ENCODE results near the gene MSH5.

MSH5 gene

DNA sequence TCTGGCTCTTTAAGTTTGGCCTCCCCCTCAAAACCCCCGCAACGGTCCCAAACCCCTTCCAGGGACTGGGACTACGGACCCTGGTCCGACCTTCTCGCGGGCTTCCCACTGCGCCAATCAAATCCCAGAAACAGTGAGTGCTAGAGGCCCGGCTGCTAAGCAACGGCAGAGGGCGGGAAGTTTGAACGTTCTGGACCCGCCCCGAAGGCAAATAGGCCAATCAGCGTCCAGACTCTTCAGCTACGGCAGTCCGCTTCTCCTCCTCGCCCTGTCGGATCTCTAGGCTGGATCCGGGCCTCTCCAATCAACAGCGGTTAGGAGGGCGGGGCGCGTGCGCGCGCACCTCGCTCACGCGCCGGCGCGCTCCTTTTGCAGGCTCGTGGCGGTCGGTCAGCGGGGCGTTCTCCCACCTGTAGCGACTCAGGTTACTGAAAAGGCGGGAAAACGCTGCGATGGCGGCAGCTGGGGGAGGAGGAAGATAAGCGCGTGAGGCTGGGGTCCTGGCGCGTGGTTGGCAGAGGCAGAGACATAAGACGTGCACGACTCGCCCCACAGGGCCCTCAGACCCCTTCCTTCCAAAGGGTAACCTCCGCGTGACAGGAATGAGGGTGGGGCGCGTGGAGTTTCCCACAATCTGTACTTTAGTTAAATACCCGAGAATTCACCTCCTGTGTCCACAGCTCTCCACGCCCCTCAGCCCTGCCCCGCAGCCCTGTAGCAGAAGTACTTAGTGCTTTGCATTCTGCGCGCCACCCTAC lies at the start of gene MSH5:
MSH5 (plus strand) TSS at position 367 of the 758 bp plus-strand sequence. CDS start 462 bp downstream, outside the sequence.
- H3K9ac ChIP-seq (ENCODE audit: low read length): peak within 1 kb of the TSS; percentile 82
- H3K4me1 ChIP-seq (ENCODE audit: control insufficient read depth, insufficient read depth, low read length): peaks cover 8% of the 10 kb centered on the region
- no peaks in the 10 kb centered on the region for H3K27me3 ChIP-seq (ENCODE audit: control insufficient read depth, insufficient read depth, low read length)
- H3K36me3 ChIP-seq (ENCODE audit: control insufficient read depth, insufficient read depth, low read length): no peaks in the 10 kb centered on the region
- H3K4me3 ChIP-seq (ENCODE audit: low read length): peak within 1 kb of the TSS; percentile 90
- peak within 1 kb of the TSS; percentile 30 for H3K27ac ChIP-seq (ENCODE audit: low read depth, low read length)

DNA sequence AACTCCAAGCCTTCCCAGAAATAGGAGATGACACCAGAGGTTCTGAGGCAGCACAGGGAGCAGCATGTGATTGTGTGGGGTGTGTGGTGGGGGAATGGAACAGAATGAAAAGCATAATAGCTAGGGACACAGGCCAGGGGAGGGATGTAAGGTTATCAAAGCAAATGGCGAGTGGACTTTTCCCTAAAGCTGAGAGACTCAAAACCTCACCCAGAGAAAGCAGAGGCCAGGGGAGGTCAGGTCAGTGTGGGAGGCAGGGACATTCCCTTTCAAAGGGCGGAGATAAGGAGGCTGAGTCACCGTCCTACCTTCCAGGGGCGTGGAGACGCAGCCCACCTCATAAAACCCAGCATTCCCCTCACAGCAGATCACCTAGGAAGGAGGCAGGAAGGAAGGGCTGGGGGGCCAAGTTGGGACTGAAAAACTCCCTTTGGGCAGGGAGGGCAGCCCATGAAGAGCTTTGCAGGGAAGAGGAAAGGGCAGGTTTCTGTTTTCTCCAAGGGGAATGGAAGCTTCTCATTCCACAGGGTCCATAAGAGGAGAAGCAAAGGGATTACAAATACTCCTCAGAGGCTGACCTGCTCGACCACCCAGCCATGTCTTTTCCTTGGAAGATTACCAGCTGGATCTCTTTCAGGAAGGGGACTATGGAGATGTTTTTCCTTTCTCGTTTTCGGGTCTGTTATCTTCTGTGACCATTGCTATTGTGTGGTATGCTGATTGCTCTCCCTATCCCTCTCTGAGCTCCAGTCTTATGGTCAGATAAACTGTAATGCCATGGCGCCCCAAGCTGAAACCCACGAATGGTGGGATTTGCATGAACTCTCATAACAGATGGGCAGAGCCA lies 49.4 kb upstream of the MSH5 start:
- H3K9ac ChIP-seq (ENCODE audit: low read length): no peak overlapping the region
- H3K4me3 ChIP-seq (ENCODE audit: low read length): no peak overlapping the region
- no peak overlapping the region for H3K27ac ChIP-seq (ENCODE audit: low read depth, low read length)
- H3K27me3 ChIP-seq (ENCODE audit: control insufficient read depth, insufficient read depth, low read length): no peaks in the 10 kb centered on the region
- H3K4me1 ChIP-seq (ENCODE audit: control insufficient read depth, insufficient read depth, low read length): no peaks in the 10 kb centered on the region
- H3K36me3 ChIP-seq (ENCODE audit: control insufficient read depth, insufficient read depth, low read length): peaks cover 59% of the 10 kb centered on the region

DNA sequence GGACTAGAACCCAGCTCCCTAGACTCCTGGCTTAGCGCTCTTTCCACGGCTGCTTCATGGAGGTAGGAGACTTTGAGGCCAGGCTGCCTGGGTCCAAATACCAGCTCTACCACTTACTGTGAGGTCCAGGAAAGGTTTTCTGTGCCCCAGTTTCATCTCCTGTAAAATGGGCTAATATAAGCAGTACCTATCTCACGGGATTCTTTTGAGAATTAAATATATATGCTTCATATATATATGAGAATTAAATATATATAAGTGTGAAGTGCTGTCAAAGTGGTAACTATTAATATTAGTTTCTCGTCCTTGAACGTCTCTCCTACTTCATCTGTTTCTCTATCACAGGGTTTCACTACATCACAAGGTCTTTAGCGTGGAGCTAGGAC lies 48.7 kb upstream of the MSH5 start:
- Histone ChIP-seq H3K9ac (ENCODE audit: low read length) (no peak overlapping the region), H3K36me3 (ENCODE audit: control insufficient read depth, insufficient read depth, low read length) (peaks cover 56% of the 10 kb centered on the region), H3K4me1 (ENCODE audit: control insufficient read depth, insufficient read depth, low read length) (no peaks in the 10 kb centered on the region), H3K27me3 (ENCODE audit: control insufficient read depth, insufficient read depth, low read length) (no peaks in the 10 kb centered on the region), H3K27ac (ENCODE audit: low read depth, low read length) (no peak overlapping the region), H3K4me3 (ENCODE audit: low read length) (no peak overlapping the region)

DNA sequence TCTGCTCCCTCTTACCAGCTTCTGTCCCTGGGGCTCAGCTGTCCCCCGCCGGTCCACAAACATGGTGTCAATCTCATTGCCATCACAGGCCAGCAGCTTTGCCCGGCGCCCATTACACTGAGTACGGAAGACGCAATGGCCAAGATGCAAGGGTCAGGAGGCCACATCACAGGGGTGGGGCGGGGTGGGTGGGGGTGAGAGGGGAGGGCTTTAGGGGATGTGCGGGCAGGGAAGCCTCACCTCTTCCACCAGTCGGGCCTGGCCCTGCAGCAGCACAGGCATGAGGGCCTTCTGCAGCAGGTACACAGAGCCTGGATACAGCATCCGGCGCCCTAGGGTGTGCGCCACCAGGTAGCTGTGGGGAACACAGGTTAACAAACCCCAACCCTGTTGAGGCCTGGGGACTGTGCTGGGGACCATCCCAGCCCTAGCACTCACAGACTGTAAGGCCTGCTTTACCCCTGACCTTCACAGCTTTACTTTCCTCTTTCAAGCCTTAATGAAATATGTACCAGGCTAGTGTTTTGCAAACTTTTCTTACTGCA lies 48.2 kb upstream of the MSH5 start:
- Histone ChIP-seq H3K27ac (ENCODE audit: low read depth, low read length) (no peak overlapping the region), H3K36me3 (ENCODE audit: control insufficient read depth, insufficient read depth, low read length) (peaks cover 51% of the 10 kb centered on the region), H3K9ac (ENCODE audit: low read length) (no peak overlapping the region), H3K4me1 (ENCODE audit: control insufficient read depth, insufficient read depth, low read length) (no peaks in the 10 kb centered on the region), H3K4me3 (ENCODE audit: low read length) (no peak overlapping the region), H3K27me3 (ENCODE audit: control insufficient read depth, insufficient read depth, low read length) (no peaks in the 10 kb centered on the region)

DNA sequence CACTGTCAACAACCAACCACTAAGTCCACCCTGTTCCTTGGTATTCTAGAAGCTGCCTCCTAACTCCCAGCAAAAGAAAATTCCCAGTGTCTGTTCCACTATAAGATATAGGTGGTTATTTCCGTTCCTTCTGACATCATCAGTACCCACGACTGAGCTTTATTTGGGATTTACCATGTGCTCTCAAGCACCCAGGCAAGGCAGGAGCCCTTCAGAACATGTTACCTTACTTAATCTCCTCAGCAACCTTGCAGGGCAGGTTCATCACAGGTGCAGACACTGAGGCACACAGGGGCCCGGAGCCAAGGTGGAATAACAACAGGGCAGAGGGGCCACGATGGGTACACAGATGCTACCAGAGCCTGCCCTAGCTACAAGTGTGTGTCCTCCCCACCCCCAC lies 47.5 kb upstream of the MSH5 start:
- H3K9ac ChIP-seq (ENCODE audit: low read length): no peak overlapping the region
- no peaks in the 10 kb centered on the region for H3K4me1 ChIP-seq (ENCODE audit: control insufficient read depth, insufficient read depth, low read length)
- H3K27me3 ChIP-seq (ENCODE audit: control insufficient read depth, insufficient read depth, low read length): no peaks in the 10 kb centered on the region
- H3K4me3 ChIP-seq (ENCODE audit: low read length): no peak overlapping the region
- peaks cover 49% of the 10 kb centered on the region for H3K36me3 ChIP-seq (ENCODE audit: control insufficient read depth, insufficient read depth, low read length)
- H3K27ac ChIP-seq (ENCODE audit: low read depth, low read length): no peak overlapping the region

DNA sequence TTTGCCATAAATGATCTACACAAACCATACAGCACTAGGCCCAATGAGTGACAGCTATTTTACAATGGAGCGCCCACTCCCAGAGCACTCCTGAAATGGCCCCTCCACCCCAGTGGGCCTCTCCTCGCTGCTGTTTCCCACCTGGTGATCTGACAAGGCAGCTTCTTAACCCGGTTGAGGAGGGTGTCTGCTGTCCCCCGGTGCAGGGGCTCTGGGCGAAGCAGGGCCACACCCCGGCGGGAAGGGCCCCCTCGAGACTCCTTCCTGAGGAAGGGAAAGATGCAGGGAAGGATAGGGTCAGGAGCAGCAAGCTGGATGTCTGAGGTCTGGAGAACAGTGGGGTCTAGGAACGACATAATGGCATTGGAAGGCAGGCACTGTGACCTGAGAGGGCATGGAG lies 46.9 kb upstream of the MSH5 start:
- Histone ChIP-seq H3K4me3 (ENCODE audit: low read length) (no peak overlapping the region), H3K9ac (ENCODE audit: low read length) (no peak overlapping the region), H3K27ac (ENCODE audit: low read depth, low read length) (no peak overlapping the region), H3K36me3 (ENCODE audit: control insufficient read depth, insufficient read depth, low read length) (peaks cover 45% of the 10 kb centered on the region), H3K27me3 (ENCODE audit: control insufficient read depth, insufficient read depth, low read length) (no peaks in the 10 kb centered on the region), H3K4me1 (ENCODE audit: control insufficient read depth, insufficient read depth, low read length) (no peaks in the 10 kb centered on the region)

DNA sequence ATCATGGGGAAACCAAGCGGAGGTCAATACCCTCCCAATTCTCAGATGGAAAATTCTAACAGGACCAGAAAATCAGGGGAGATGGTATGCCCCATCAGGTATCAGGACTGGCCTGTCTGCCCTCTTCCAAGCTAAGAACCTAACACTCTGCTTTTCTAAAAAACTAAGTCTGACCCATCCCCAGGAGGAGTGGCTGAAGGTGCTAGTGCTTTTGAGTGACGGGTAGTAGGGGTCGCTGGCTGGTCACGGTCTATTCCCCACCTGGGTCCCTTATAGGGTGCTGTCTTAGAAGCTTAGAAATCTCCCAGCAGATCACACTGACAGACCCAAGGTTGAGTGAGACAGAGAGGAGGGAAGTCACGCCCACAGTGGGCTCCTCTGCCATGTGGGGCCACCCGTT lies 46.3 kb upstream of the MSH5 start:
- H3K27ac ChIP-seq (ENCODE audit: low read depth, low read length): no peak overlapping the region
- no peaks in the 10 kb centered on the region for H3K4me1 ChIP-seq (ENCODE audit: control insufficient read depth, insufficient read depth, low read length)
- H3K4me3 ChIP-seq (ENCODE audit: low read length): no peak overlapping the region
- no peaks in the 10 kb centered on the region for H3K27me3 ChIP-seq (ENCODE audit: control insufficient read depth, insufficient read depth, low read length)
- peaks cover 39% of the 10 kb centered on the region for H3K36me3 ChIP-seq (ENCODE audit: control insufficient read depth, insufficient read depth, low read length)
- no peak overlapping the region for H3K9ac ChIP-seq (ENCODE audit: low read length)

DNA sequence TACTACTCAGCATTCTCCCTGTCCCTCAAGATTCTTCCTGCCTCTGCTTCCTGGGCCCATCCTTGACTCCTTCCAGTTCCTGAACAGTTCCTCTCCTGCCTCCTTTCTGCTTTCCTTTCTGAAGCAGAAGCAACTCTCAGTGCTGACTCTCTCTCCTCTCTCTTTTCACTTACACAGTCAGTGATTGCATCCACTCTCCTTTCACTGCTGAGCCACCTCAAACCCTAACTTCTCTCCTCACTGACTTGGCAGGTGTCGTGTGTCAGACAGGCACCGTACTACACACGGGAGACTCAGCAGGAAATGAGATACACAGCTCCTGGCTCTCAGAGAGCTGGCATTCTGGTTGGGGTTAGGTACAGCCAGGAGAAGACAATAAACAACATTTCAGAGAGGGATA lies 42.2 kb upstream of the MSH5 start:
- H3K36me3 ChIP-seq (ENCODE audit: control insufficient read depth, insufficient read depth, low read length): peaks cover 29% of the 10 kb centered on the region
- H3K4me1 ChIP-seq (ENCODE audit: control insufficient read depth, insufficient read depth, low read length): peaks cover 9% of the 10 kb centered on the region
- no peak overlapping the region for H3K4me3 ChIP-seq (ENCODE audit: low read length)
- no peak overlapping the region for H3K9ac ChIP-seq (ENCODE audit: low read length)
- no peak overlapping the region for H3K27ac ChIP-seq (ENCODE audit: low read depth, low read length)
- no peaks in the 10 kb centered on the region for H3K27me3 ChIP-seq (ENCODE audit: control insufficient read depth, insufficient read depth, low read length)

DNA sequence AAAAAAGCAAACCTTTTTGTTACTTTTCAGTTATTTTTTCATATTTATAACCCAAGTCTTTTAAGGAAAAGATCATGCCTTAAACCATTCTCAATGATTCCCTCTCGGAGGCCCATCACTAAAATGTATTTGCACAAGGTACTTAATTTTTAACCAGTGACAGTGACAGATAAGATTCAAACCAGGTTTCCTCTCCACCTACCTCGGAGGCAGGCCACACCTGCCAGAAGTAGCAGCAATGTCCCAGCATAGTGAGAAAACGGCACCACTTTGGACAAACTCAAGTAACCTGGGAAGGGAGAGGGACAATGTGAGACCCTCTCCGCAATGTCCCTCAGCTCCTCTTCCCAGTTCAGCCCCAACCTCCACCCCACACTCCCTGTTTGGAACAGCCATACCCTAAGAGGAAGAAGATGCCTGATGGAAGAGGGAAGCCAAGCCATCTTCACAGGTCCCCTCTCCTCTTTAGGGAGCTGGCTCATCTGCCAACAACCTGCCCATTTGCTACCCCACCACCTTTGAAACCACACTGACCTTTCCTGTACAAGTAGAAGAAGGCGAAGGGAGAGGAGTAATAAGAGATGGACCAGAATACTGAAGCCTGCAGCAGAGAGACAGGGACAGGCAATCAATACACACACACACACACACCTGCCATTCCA lies 38.9 kb upstream of the MSH5 start:
- H3K27me3 ChIP-seq (ENCODE audit: control insufficient read depth, insufficient read depth, low read length): no peaks in the 10 kb centered on the region
- H3K9ac ChIP-seq (ENCODE audit: low read length): no peak overlapping the region
- peak overlapping the region; percentile 10 for H3K4me3 ChIP-seq (ENCODE audit: low read length)
- no peak overlapping the region for H3K27ac ChIP-seq (ENCODE audit: low read depth, low read length)
- H3K4me1 ChIP-seq (ENCODE audit: control insufficient read depth, insufficient read depth, low read length): peaks cover 9% of the 10 kb centered on the region
- peaks cover 12% of the 10 kb centered on the region for H3K36me3 ChIP-seq (ENCODE audit: control insufficient read depth, insufficient read depth, low read length)

DNA sequence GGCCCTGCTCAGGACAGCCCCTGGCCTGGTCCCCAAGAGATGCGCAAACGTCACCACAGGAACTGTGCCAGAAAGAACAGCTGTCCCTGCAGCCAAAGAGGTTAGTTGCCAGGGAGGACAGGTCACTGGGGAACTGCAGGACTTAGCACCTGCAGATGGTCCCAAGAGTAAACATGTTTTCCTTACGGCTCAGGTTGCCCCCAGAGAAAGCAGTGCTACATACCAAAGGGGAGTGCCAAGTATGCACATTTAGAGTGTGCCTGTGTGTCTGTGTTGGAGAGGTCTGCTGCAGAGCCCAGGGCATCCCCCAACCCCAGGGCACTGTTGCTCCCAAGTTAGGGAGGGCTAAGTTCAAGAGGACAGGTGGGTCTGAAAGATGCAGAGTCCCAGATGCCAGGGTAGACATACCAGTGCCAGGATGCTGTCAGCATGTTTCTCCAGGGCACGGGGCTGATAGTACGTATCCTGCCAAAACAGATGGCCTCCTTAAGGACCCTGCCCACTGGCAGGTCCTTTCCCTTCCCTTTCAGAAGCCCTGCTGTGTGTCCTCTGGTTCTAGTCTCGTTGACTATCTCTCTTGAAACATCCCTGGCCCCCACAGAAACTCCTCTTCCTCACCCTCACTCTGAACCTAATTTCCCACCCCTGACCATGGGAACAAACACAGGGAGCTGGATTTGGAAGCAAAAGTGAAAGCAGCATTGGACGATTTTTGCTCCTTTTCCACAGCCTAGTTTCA lies 38.0 kb upstream of the MSH5 start:
- H3K36me3 ChIP-seq (ENCODE audit: control insufficient read depth, insufficient read depth, low read length): peaks cover 11% of the 10 kb centered on the region
- H3K4me3 ChIP-seq (ENCODE audit: low read length): peak overlapping the region; percentile 89
- H3K4me1 ChIP-seq (ENCODE audit: control insufficient read depth, insufficient read depth, low read length): peaks cover 9% of the 10 kb centered on the region
- H3K27ac ChIP-seq (ENCODE audit: low read depth, low read length): peak overlapping the region; percentile 99
- no peaks in the 10 kb centered on the region for H3K27me3 ChIP-seq (ENCODE audit: control insufficient read depth, insufficient read depth, low read length)
- H3K9ac ChIP-seq (ENCODE audit: low read length): peak overlapping the region; percentile 97

DNA sequence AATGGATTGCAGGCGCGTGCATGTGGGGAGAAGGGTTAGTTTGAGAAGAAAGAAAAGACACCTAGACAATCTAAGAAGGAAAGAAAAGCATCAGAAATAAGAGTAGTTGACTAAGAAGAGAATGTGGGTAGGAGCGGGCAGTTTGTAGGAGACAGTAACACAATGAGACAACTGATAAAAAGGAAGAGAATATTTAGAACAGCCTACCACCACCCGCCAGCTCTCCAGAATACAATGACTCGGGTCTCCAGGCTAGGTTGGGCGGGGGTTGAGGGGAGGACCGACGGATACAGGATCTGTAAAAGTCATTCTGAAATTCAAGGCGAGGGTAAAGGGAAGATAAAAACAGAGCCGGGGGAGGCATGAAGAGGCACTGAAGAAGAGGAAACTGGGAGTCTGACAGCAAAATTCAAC lies 37.4 kb upstream of the MSH5 start:
- H3K27ac ChIP-seq (ENCODE audit: low read depth, low read length): peak overlapping the region; percentile 99
- H3K36me3 ChIP-seq (ENCODE audit: control insufficient read depth, insufficient read depth, low read length): peaks cover 9% of the 10 kb centered on the region
- H3K27me3 ChIP-seq (ENCODE audit: control insufficient read depth, insufficient read depth, low read length): no peaks in the 10 kb centered on the region
- H3K4me3 ChIP-seq (ENCODE audit: low read length): peak overlapping the region; percentile 89
- H3K9ac ChIP-seq (ENCODE audit: low read length): peak overlapping the region; percentile 97
- H3K4me1 ChIP-seq (ENCODE audit: control insufficient read depth, insufficient read depth, low read length): peaks cover 9% of the 10 kb centered on the region
